Mucosa of stomach (tissue), 1 donor: ENCODE results near the gene CSPG5.

Experiments
- H3K27me3 ChIP-seq: one replicate; pipeline ENCODE4 v1.7.0; 2013; ENCODE audit warnings: mild to moderate bottlenecking, low read length; ENCODE audit not compliant: control insufficient read depth, insufficient read depth
- H3K36me3 ChIP-seq: one replicate; pipeline ENCODE4 v1.7.0; 2013; ENCODE audit warnings: low read length; ENCODE audit not compliant: control insufficient read depth, insufficient read depth
- H3K4me1 ChIP-seq: one replicate; pipeline ENCODE4 v1.7.0; 2013; ENCODE audit warnings: mild to moderate bottlenecking, low read length; ENCODE audit not compliant: control insufficient read depth, insufficient read depth
- H3K4me3 ChIP-seq: one replicate; pipeline ENCODE4 v1.7.0; 2013; ENCODE audit warnings: low read length
- H3K9ac ChIP-seq: one replicate; pipeline ENCODE4 v1.7.0; 2013; ENCODE audit warnings: mild to moderate bottlenecking, low read length, moderate library complexity
- H3K9me3 ChIP-seq: one replicate; pipeline ENCODE4 v1.7.0; 2013; ENCODE audit warnings: mild to moderate bottlenecking, low read length, moderate library complexity; ENCODE audit not compliant: control insufficient read depth
- donor health status: Pancreatic carcinoma.

Gene CSPG5

GRCh38 chr3:47581835-47582234, 3.2 kb upstream of the CSPG5 start:
- H3K9ac ChIP-seq = no peak overlapping the region
- H3K36me3 ChIP-seq = no peaks in the 10 kb centered on the region
- H3K4me1 ChIP-seq = peaks cover 12% of the 10 kb centered on the region
- H3K4me3 ChIP-seq = no peak overlapping the region
- H3K27me3 ChIP-seq = peaks cover 25% of the 10 kb centered on the region
- no peaks in the 10 kb centered on the region for H3K9me3 ChIP-seq

- peaks cover 12% of the 10 kb centered on the region for H3K4me1 ChIP-seq
- peaks cover 28% of the 10 kb centered on the region for H3K27me3 ChIP-seq
- no peaks in the 10 kb centered on the region for H3K36me3 ChIP-seq
- no peak overlapping the region for H3K4me3 ChIP-seq
- no peak overlapping the region for H3K9ac ChIP-seq
- no peaks in the 10 kb centered on the region for H3K9me3 ChIP-seq
These were observed 2.8 kb upstream of the CSPG5 start for GRCh38 chr3:47581422-47581821.

GRCh38 chr3:47580481-47580880, 1.8 kb upstream of the CSPG5 start:
- H3K27me3 ChIP-seq = peaks cover 28% of the 10 kb centered on the region

GRCh38 chr3:47579875-47580274, 1.2 kb upstream of the CSPG5 start:
- H3K9ac ChIP-seq = no peak overlapping the region

More at GRCh38 chr3:47580481-47580880, 1.8 kb upstream of the CSPG5 start:
- H3K36me3 ChIP-seq = no peaks in the 10 kb centered on the region
- H3K9ac ChIP-seq = no peak overlapping the region
- no peak overlapping the region for H3K4me3 ChIP-seq
- peaks cover 12% of the 10 kb centered on the region for H3K4me1 ChIP-seq
- H3K9me3 ChIP-seq = no peaks in the 10 kb centered on the region

GRCh38 chr3:47578119-47578632, 489 bp downstream of the CSPG5 start:
- peaks cover 12% of the 10 kb centered on the region for H3K4me1 ChIP-seq
- no peak overlapping the region for H3K9ac ChIP-seq
- H3K4me3 ChIP-seq = peak overlapping the region; percentile 31
- no peaks in the 10 kb centered on the region for H3K36me3 ChIP-seq
- H3K27me3 ChIP-seq = peaks cover 37% of the 10 kb centered on the region
- no peaks in the 10 kb centered on the region for H3K9me3 ChIP-seq

More at GRCh38 chr3:47579875-47580274, 1.2 kb upstream of the CSPG5 start:
- Histone ChIP-seq H3K4me1 (peaks cover 12% of the 10 kb centered on the region), H3K36me3 (no peaks in the 10 kb centered on the region), H3K4me3 (no peak overlapping the region), H3K27me3 (peaks cover 33% of the 10 kb centered on the region), H3K9me3 (no peaks in the 10 kb centered on the region)

GRCh38 chr3:47577583-47578118, 1.0 kb downstream of the CSPG5 start:
- Histone ChIP-seq H3K27me3 (peaks cover 37% of the 10 kb centered on the region), H3K9me3 (no peaks in the 10 kb centered on the region), H3K4me1 (peaks cover 12% of the 10 kb centered on the region), H3K36me3 (no peaks in the 10 kb centered on the region), H3K9ac (no peak overlapping the region), H3K4me3 (peak overlapping the region; percentile 31)

- Histone ChIP-seq H3K4me3 (no peak overlapping the region), H3K36me3 (no peaks in the 10 kb centered on the region), H3K27me3 (peaks cover 19% of the 10 kb centered on the region), H3K4me1 (peaks cover 5% of the 10 kb centered on the region), H3K9me3 (no peaks in the 10 kb centered on the region), H3K9ac (no peak overlapping the region)
These were observed 5.2 kb downstream of the CSPG5 start for GRCh38 chr3:47573190-47574172.

GRCh38 chr3:47571391-47572175, 7.1 kb downstream of the CSPG5 start:
- H3K4me1 ChIP-seq = no peaks in the 10 kb centered on the region
- H3K27me3 ChIP-seq = peaks cover 10% of the 10 kb centered on the region
- H3K9ac ChIP-seq = no peak overlapping the region
- no peak overlapping the region for H3K4me3 ChIP-seq
- no peaks in the 10 kb centered on the region for H3K36me3 ChIP-seq
- no peaks in the 10 kb centered on the region for H3K9me3 ChIP-seq

GRCh38 chr3:47568901-47569300, 9.8 kb downstream of the CSPG5 start:
- H3K9me3 ChIP-seq = no peaks in the 10 kb centered on the region
- no peak overlapping the region for H3K4me3 ChIP-seq
- peaks cover 4% of the 10 kb centered on the region for H3K27me3 ChIP-seq
- H3K36me3 ChIP-seq = no peaks in the 10 kb centered on the region
- H3K9ac ChIP-seq = no peak overlapping the region
- no peaks in the 10 kb centered on the region for H3K4me1 ChIP-seq

- no peaks in the 10 kb centered on the region for H3K27me3 ChIP-seq
These were observed 11.5 kb downstream of the CSPG5 start for GRCh38 chr3:47567149-47567548.

GRCh38 chr3:47566667-47567066, 12.0 kb downstream of the CSPG5 start:
- Histone ChIP-seq H3K36me3 (no peaks in the 10 kb centered on the region), H3K9ac (no peak overlapping the region), H3K4me1 (no peaks in the 10 kb centered on the region), H3K27me3 (no peaks in the 10 kb centered on the region), H3K9me3 (no peaks in the 10 kb centered on the region), H3K4me3 (no peak overlapping the region)

More at GRCh38 chr3:47567149-47567548, 11.5 kb downstream of the CSPG5 start:
- H3K4me1 ChIP-seq = no peaks in the 10 kb centered on the region
- no peaks in the 10 kb centered on the region for H3K36me3 ChIP-seq
- H3K9ac ChIP-seq = no peak overlapping the region
- H3K9me3 ChIP-seq = no peaks in the 10 kb centered on the region
- no peak overlapping the region for H3K4me3 ChIP-seq
